GM12878 (cell line): ENCODE data around the gene GALK2. TPM values are rescaled to one million over a fixed set of nuclear protein-coding genes. Genes with fewer than 3 reads are reported as not detected.

Source experiments
- ATAC-seq: fragments of 200-7000 bp; cut with Tn5 transposase; 3 replicates; pipeline ENCODE4 v1.9.1; 2020; ENCODE audit warnings: mild to moderate bottlenecking, moderate library complexity
- BruUV-seq: library from RNA; stranded (reverse); fragments of 400-500 nt; replicated peaks from 2 replicates; lab custom pipeline; 2021; lab: Mats Ljungman, UMichigan
- CTCF ChIA-PET: fragments of 300-600 bp; sonication (Branson Sonifier 250); formaldehyde crosslinking; extraction: SDS; loops from one replicate; lab custom pipeline; 2021; ENCODE audit warnings: inconsistent platforms; lab: Yijun Ruan, JAX
- POLR2A ChIA-PET: fragments of 350-600 bp; formaldehyde crosslinking; extraction: SDS; loops from one replicate; lab custom pipeline; 2021; ENCODE audit warnings: inconsistent platforms; lab: Charles Lee
- RAD21 ChIA-PET: fragments of 300-600 bp; sonication (Branson Sonifier 250); formaldehyde crosslinking; loops from one replicate; lab custom pipeline; 2023; ENCODE audit warnings: antibody characterized with exemption; ENCODE audit not compliant: unreplicated experiment; lab: Charles Lee
- SMC1A ChIA-PET: fragments of 300-600 bp; sonication (Branson Sonifier 250); formaldehyde crosslinking; loops from one replicate; lab custom pipeline; 2023; ENCODE audit not compliant: unreplicated experiment, uncharacterized antibody; lab: Charles Lee
- DNase-seq: peaks from one replicate; pipeline ENCODE4 v3.0.0-alpha.2; 2011; ENCODE audit warnings: low read depth, low spot score
- FAIRE-seq: peaks from 3 replicates; lab custom pipeline; 2011; peaks lifted over from hg19 to GRCh38; lab: Jason Lieb, UNC
- H2AFZ ChIP-seq: 2 replicates; pipeline ENCODE4 v1.6.0; 2011; ENCODE audit warnings: low read depth, low read length, control low read depth; ENCODE audit not compliant: control insufficient read depth
- H3K27ac ChIP-seq: 2 replicates; pipeline ENCODE4 v1.5.1; 2011; ENCODE audit warnings: control low read depth; ENCODE audit not compliant: control insufficient read depth, insufficient read depth
- H3K27me3 ChIP-seq, 2 experiments: replicated peaks in 1 of 2; 2 replicates each; pipeline versions ENCODE4 v1.6.0 to v1.6.1; 2011; ENCODE audit warnings: low read length in 1 of 2; ENCODE audit not compliant: control insufficient read depth in 2 of 2, insufficient read depth in 2 of 2
- H3K36me3 ChIP-seq, 2 experiments: 2 replicates each; pipeline ENCODE4 v1.5.1; 2011; ENCODE audit warnings: low read length in 1 of 2; ENCODE audit not compliant: control insufficient read depth in 2 of 2, insufficient read depth in 2 of 2
- H3K4me1 ChIP-seq: 2 replicates; pipeline ENCODE4 v1.6.1; 2011; ENCODE audit warnings: mild to moderate bottlenecking, low read length, moderate library complexity, mixed read lengths; ENCODE audit not compliant: control insufficient read depth, insufficient read depth
- H3K4me2 ChIP-seq: 2 replicates; pipeline ENCODE4 v1.6.0; 2011; ENCODE audit warnings: control low read depth; ENCODE audit not compliant: control insufficient read depth, insufficient read depth
- H3K4me3 ChIP-seq: fragments of 200-600 bp; sonication (generic); 2 replicates; pipeline ENCODE4 v1.5.1; 2016
- H3K79me2 ChIP-seq: 2 replicates; pipeline ENCODE4 v1.6.0; 2011; ENCODE audit warnings: low read length; ENCODE audit not compliant: control insufficient read depth, insufficient read depth
- H3K9ac ChIP-seq: 2 replicates; pipeline ENCODE4 v1.8.0; 2011; ENCODE audit warnings: low read length, control low read depth, mixed read lengths; ENCODE audit not compliant: control insufficient read depth, insufficient read depth
- H3K9me3 ChIP-seq: replicated peaks from 3 replicates; pipeline ENCODE4 v1.5.1; 2011; ENCODE audit warnings: mild to moderate bottlenecking, low read length; ENCODE audit not compliant: control insufficient read depth, insufficient read depth
- H4K20me1 ChIP-seq: 2 replicates; pipeline ENCODE4 v1.6.0; 2011; ENCODE audit not compliant: control insufficient read depth, insufficient read depth
- BRCA1 ChIP-seq: IDR thresholded peaks from 2 replicates; pipeline ENCODE4 v1.6.1; 2011; ENCODE audit warnings: low read depth, low read length, improper control_type of control experiment
- CBX3 ChIP-seq: fragments of 200-600 bp; sonication (generic); IDR thresholded peaks from 2 replicates; pipeline ENCODE4 v1.6.1; 2016; ENCODE audit warnings: low read depth, borderline replicate concordance
- MYC ChIP-seq: IDR thresholded peaks from 2 replicates; pipeline ENCODE4 v1.6.1; 2011; ENCODE audit warnings: mild to moderate bottlenecking, low read length, moderate library complexity, inconsistent platforms; ENCODE audit not compliant: insufficient read depth, insufficient replicate concordance, insufficient read length, severe bottlenecking
- PML ChIP-seq: IDR thresholded peaks from 2 replicates; pipeline ENCODE4 v1.6.1; 2012; ENCODE audit warnings: low read length, inconsistent platforms
- TARDBP ChIP-seq: IDR thresholded peaks from 2 replicates; pipeline ENCODE4 v1.6.1; 2016; ENCODE audit warnings: borderline replicate concordance
- WGBS: methylation state at CpG from one replicate; pipeline ENCODE4 v1.1.6; 2016; ENCODE audit warnings: low lambda C conversion rate; ENCODE audit not compliant: insufficient replicate concordance, insufficient coverage; ENCODE audit errors: missing lambda C conversion rate; 5-methylcytosine and 5-hydroxymethylcytosine counted together
- in situ Hi-C: fragments of 300-500 bp; cut with MboI; formaldehyde crosslinking; loops from 9 replicates; pipeline ENCODE4 v1.14.3; 2018; ENCODE audit warnings: mixed read lengths
- intact Hi-C: fragments of 100-400 bp; cut with micrococcal nuclease; formaldehyde crosslinking; loops from one replicate; pipeline ENCODE4 v1.14.2; 2022; ENCODE audit not compliant: unreplicated experiment
- polyA plus RNA-seq, 11 experiments: library from polyadenylated mRNA; depleted of rRNA in 4 of 11; unstranded in 6 of 11; stranded (reverse) in 5 of 11; fragments of >200 nt; fragmentation: Nextera tagmentation in 4 of 11; fragmentation: Illumina TruSeq in 1 of 11; extraction: Ambion mirVana in 4 of 11; extraction: Trizol in 1 of 11; gene quantifications; 1 replicate in 1 of 11; 2 replicates in 10 of 11; pipeline versions ENCODE4 v1.2.1 to v1.2.3, GENCODE V29; 2011 to 2016; ENCODE audit warnings: inconsistent platforms in 2 of 11, missing spikeins in 2 of 11, low read depth in 1 of 11
- total RNA-seq, 4 experiments: library from RNA; depleted of rRNA in 3 of 4; stranded (reverse); fragments of >200 nt in 3 of 4; fragmentation: Illumina TruSeq in 1 of 4; extraction: Trizol in 1 of 4; gene quantifications; 2 replicates each; pipeline versions ENCODE4 v1.2.1 to v1.2.3, GENCODE V29; 2013 to 2021
- TF ChIP-seq, protein P1 (sequence below): fragments of 450-650 bp; formaldehyde crosslinking; IDR thresholded peaks from 2 replicates; pipeline ENCODE4 v1.4.0; 2022; ENCODE audit warnings: mild to moderate bottlenecking, moderate library complexity
- TF ChIP-seq, protein P2 (sequence below): fragments of 450-650 bp; IDR thresholded peaks from 2 replicates; pipeline ENCODE4 v1.6.1; 2016; ENCODE audit warnings: mild to moderate bottlenecking

GALK2 gene
- total and polyA plus RNA-seq, 10 of the 15 experiments (the other 5 are each of a cell fraction or from before 2014, with no cell fraction given), result 11.9 to 26.7 (median 15.4) TPM

DNA sequence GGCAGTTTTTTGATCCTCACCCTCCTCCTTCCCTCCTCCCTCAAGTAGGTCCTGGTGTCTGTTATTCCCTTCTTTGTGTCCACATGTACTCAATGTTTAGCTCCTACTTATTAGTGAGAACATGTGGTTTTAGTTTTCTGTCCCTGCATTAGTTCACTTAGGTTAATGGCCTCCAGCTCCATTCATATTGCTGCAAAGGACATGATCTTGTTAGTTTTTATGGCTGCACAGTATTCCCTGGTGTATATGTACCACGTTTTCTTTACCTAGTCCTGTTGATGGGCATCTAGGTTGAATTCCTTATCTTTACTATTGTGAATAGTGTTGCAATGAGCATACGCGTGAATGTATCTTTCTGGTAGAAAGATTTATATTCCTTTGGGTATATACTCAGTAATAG is 191.3 kb downstream of the GALK2 start:
- WGBS, result 67% methylated on average over 3 of the region's 3 CpGs
- Histone ChIP-seq H3K4me2 (no peak overlapping the region), H3K4me3 (no peak overlapping the region), H3K36me3 (no peaks in the 10 kb centered on the region), H3K9ac (no peak overlapping the region), H3K27ac (no peak overlapping the region), H3K9me3 (no peaks in the 10 kb centered on the region), H2AFZ (no peak overlapping the region), H3K79me2 (no peaks in the 10 kb centered on the region), H4K20me1 (no peaks in the 10 kb centered on the region), H3K4me1 (no peaks in the 10 kb centered on the region), H3K27me3 (no peaks in the 10 kb centered on the region)
- DNase-seq (no peak), FAIRE-seq (no peak), ATAC-seq (no peak)
- BruUV-seq, result no TSS peak
- CTCF ChIA-PET, result no interaction called here
- POLR2A ChIA-PET, result no interaction called here
- in situ Hi-C loops, result no loop called here
- no peak for TF ChIP-seq TARDBP
- intact Hi-C loops, result no loop called here
- RAD21 ChIA-PET, result no interaction called here
- SMC1A ChIA-PET, result no interaction called here

DNA sequence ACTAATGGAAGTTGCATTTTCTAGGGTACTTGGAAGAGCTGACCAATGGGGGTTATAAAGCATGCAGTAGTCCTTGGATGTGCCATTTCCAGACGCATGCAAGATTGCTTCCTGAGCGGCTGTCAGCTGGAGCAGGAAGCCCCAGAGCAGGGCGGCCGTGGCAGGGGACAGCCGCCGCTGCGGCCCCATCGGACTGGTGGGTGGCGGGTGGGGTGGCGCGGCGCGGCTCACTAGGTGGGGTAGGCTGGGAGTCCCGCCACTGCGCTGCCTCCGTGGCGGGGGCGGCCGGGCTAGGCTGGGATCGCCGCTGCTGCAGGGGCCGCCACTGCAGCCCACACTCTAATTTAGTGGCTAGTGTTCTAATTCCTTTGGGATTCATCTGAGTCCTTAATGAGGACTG is 196.4 kb downstream of the GALK2 start:
- H3K27me3 ChIP-seq, result no peaks in the 10 kb centered on the region
- in situ Hi-C loops, result no loop called here

More for the DNA sequence above, 196.4 kb downstream of the GALK2 start:
- DNase-seq (no peak), ATAC-seq (no peak), FAIRE-seq (no peak)
- SMC1A ChIA-PET, result interaction anchor here (1.2 to 1.5 kb wide), 3 partner anchors 11 to 34 kb away, joined by 3 to 4 read pairs (median 4); no protein-coding TSS in a partner anchor
- Histone ChIP-seq H3K36me3 (no peaks in the 10 kb centered on the region), H3K4me3 (no peak overlapping the region), H4K20me1 (no peaks in the 10 kb centered on the region), H3K79me2 (no peaks in the 10 kb centered on the region), H3K4me2 (no peak overlapping the region), H3K9me3 (no peaks in the 10 kb centered on the region), H3K9ac (no peak overlapping the region), H2AFZ (no peak overlapping the region), H3K4me1 (no peaks in the 10 kb centered on the region), H3K27ac (no peak overlapping the region)
- no TSS peak for BruUV-seq
- intact Hi-C loops, result no loop called here
- RAD21 ChIA-PET, result no interaction called here
- 83% methylated on average over 22 of the region's 22 CpGs for WGBS
- CTCF ChIA-PET, result no interaction called here
- TF ChIP-seq, protein P1, sequence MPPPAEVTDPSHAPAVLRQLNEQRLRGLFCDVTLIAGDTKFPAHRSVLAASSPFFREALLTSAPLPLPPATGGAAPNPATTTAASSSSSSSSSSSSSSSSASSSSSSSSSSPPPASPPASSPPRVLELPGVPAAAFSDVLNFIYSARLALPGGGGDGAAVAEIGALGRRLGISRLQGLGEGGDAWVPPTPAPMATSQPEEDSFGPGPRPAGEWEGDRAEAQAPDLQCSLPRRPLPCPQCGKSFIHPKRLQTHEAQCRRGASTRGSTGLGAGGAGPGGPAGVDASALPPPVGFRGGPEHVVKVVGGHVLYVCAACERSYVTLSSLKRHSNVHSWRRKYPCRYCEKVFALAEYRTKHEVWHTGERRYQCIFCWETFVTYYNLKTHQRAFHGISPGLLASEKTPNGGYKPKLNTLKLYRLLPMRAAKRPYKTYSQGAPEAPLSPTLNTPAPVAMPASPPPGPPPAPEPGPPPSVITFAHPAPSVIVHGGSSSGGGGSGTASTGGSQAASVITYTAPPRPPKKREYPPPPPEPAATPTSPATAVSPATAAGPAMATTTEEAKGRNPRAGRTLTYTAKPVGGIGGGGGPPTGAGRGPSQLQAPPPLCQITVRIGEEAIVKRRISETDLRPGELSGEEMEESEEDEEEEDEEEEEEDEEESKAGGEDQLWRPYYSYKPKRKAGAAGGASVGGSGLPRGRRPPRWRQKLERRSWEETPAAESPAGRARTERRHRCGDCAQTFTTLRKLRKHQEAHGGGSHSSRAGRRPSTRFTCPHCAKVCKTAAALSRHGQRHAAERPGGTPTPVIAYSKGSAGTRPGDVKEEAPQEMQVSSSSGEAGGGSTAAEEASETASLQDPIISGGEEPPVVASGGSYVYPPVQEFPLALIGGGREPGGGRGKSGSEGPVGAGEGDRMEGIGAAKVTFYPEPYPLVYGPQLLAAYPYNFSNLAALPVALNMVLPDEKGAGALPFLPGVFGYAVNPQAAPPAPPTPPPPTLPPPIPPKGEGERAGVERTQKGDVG, result no peak
- TF ChIP-seq, protein P2, sequence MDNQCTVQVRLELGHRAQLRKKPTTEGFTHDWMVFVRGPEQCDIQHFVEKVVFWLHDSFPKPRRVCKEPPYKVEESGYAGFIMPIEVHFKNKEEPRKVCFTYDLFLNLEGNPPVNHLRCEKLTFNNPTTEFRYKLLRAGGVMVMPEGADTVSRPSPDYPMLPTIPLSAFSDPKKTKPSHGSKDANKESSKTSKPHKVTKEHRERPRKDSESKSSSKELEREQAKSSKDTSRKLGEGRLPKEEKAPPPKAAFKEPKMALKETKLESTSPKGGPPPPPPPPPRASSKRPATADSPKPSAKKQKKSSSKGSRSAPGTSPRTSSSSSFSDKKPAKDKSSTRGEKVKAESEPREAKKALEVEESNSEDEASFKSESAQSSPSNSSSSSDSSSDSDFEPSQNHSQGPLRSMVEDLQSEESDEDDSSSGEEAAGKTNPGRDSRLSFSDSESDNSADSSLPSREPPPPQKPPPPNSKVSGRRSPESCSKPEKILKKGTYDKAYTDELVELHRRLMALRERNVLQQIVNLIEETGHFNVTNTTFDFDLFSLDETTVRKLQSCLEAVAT, result no peak
- TF ChIP-seq MYC (no peak), CBX3 (no peak), PML (no peak), BRCA1 (no peak)
- POLR2A ChIA-PET, result no interaction called here
